A549 (cell line): ENCODE data around the gene TNNI3. TPM values are rescaled to one million over a fixed set of nuclear protein-coding genes. Genes with fewer than 3 reads are reported as not detected.

ENCODE experiments used
- ATAC-seq, 2 experiments: fragments of 200-7000 bp in 1 of 2; fragments of >200 bp in 1 of 2; cut with Nextera tagmentation in 1 of 2; cut with Tn5 transposase in 1 of 2; 3 replicates each; pipeline versions ENCODE4 v1.8.0 to v1.9.1; 2018 to 2020; ENCODE audit warnings: mild to moderate bottlenecking in 1 of 2, moderate library complexity in 1 of 2
- CTCF ChIA-PET: fragments of 300-600 bp; sonication (Branson Sonifier 250); formaldehyde crosslinking; extraction: SDS; loops from one replicate; lab custom pipeline; 2021; ENCODE audit warnings: antibody characterized with exemption, inconsistent platforms; lab: Yijun Ruan, JAX
- POLR2A ChIA-PET: fragments of 350-600 bp; formaldehyde crosslinking; extraction: SDS; loops from one replicate; lab custom pipeline; 2021; ENCODE audit warnings: antibody characterized with exemption, inconsistent platforms; lab: Yijun Ruan, JAX
- DNase-seq, 2 experiments: peaks; one replicate each; pipeline versions ENCODE4 v3.0.0 to v3.0.0-alpha.2; 2011 to 2016; ENCODE audit warnings: low read depth in 1 of 2, low spot score in 1 of 2
- FAIRE-seq: peaks from 2 replicates; lab custom pipeline; 2011; peaks lifted over from hg19 to GRCh38; lab: Jason Lieb, UNC
- H3K27ac ChIP-seq, 2 experiments: fragments of >200 bp; sonication (Bioruptor Twin); formaldehyde crosslinking; 3 replicates each; pipeline ENCODE4 v1.5.1; 2016 to 2017
- H3K4me1 ChIP-seq: fragments of >200 bp; sonication (Bioruptor Twin); formaldehyde crosslinking; 3 replicates; pipeline ENCODE4 v1.6.1; 2016
- H3K4me2 ChIP-seq: fragments of >200 bp; sonication (Bioruptor Twin); formaldehyde crosslinking; 3 replicates; pipeline ENCODE4 v1.6.1; 2016
- H3K4me3 ChIP-seq: fragments of >200 bp; sonication (Bioruptor Twin); formaldehyde crosslinking; 3 replicates; pipeline ENCODE4 v1.5.1; 2016
- H3K9me3 ChIP-seq: fragments of >200 bp; sonication (Bioruptor Twin); formaldehyde crosslinking; 3 replicates; pipeline ENCODE4 v1.6.1; 2016
- ATOH8 ChIP-seq: fragments of 250-450 bp; sonication (Bioruptor Pico); IDR thresholded peaks from 2 replicates; pipeline ENCODE4 v1.5.0; 2020; ENCODE audit warnings: low read depth, mild to moderate bottlenecking, moderate library complexity
- BCL3 ChIP-seq: fragments of >200 bp; sonication (Bioruptor Twin); formaldehyde crosslinking; IDR thresholded peaks from 3 replicates; pipeline ENCODE4 v1.6.1; 2016
- BHLHE40 ChIP-seq: IDR thresholded peaks from 2 replicates; pipeline ENCODE4 v1.6.1; 2012; ENCODE audit warnings: low read depth, low read length, inconsistent platforms
- HDAC2 ChIP-seq: fragments of 200-600 bp; sonication (generic); IDR thresholded peaks from 2 replicates; pipeline ENCODE4 v1.6.1; 2016
- JUN ChIP-seq, 2 experiments: fragments of >200 bp; sonication (Bioruptor Twin); formaldehyde crosslinking; IDR thresholded peaks; 2 replicates in 1 of 2; 3 replicates in 1 of 2; pipeline ENCODE4 v1.6.1; 2016 to 2017
- JUNB ChIP-seq: fragments of >200 bp; sonication (Bioruptor Twin); formaldehyde crosslinking; IDR thresholded peaks from 2 replicates; pipeline ENCODE4 v1.6.1; 2016
- MAFK ChIP-seq: fragments of 450-650 bp; IDR thresholded peaks from 2 replicates; pipeline ENCODE4 v1.6.1; 2014; ENCODE audit not compliant: partially characterized antibody
- MAX ChIP-seq: IDR thresholded peaks from 2 replicates; pipeline ENCODE4 v1.6.1; 2012
- MYC ChIP-seq: IDR thresholded peaks from 2 replicates; pipeline ENCODE4 v1.6.1; 2012; ENCODE audit warnings: mild to moderate bottlenecking, inconsistent platforms, low read length, improper control_type of control experiment, borderline replicate concordance
- PHF8 ChIP-seq: fragments of 200-600 bp; sonication (generic); IDR thresholded peaks from 2 replicates; pipeline ENCODE4 v1.6.1; 2016; ENCODE audit warnings: low read depth, mild to moderate bottlenecking, antibody characterized with exemption, moderate library complexity, borderline replicate concordance
- POLR2A ChIP-seq: IDR thresholded peaks from 2 replicates; pipeline ENCODE4 v1.6.1; 2012; ENCODE audit warnings: mild to moderate bottlenecking, low read length
- RARB ChIP-seq: fragments of 250-450 bp; sonication (Bioruptor Pico); IDR thresholded peaks from 2 replicates; pipeline ENCODE4 v1.8.0; 2021; ENCODE audit warnings: mild to moderate bottlenecking, moderate library complexity
- REST ChIP-seq: fragments of 200-600 bp; sonication (generic); IDR thresholded peaks from 2 replicates; pipeline ENCODE4 v1.6.1; 2016; ENCODE audit warnings: antibody characterized with exemption, mild to moderate bottlenecking, moderate library complexity
- TFCP2L1 ChIP-seq: fragments of 250-450 bp; sonication (Bioruptor Pico); IDR thresholded peaks from 2 replicates; pipeline ENCODE4 v1.5.0; 2021; ENCODE audit warnings: mild to moderate bottlenecking
- USF2 ChIP-seq: fragments of 450-650 bp; IDR thresholded peaks from 2 replicates; pipeline ENCODE4 v1.6.1; 2014; ENCODE audit warnings: antibody characterized with exemption
- WGBS: methylation state at CpG from one replicate; pipeline ENCODE4 v1.1.6; 2017; ENCODE audit errors: missing lambda C conversion rate; 5-methylcytosine and 5-hydroxymethylcytosine counted together
- polyA plus RNA-seq, 4 experiments: library from polyadenylated mRNA; depleted of rRNA in 3 of 4; stranded (reverse); fragments of >200 nt; fragmentation: RNase III in 1 of 4; extraction: RNeasy Plus Mini Kit Qiagen cat#74134 plus additional on column Dnase treatment in 1 of 4; gene quantifications; 2 replicates in 3 of 4; 3 replicates in 1 of 4; pipeline ENCODE4 v1.2.3, GENCODE V29; 2011 to 2017

Gene TNNI3
- polyA plus RNA-seq, 2 of the 4 experiments (the other 2 are of a cell fraction) = 6.5 to 7.8 TPM

GRCh38 chr19:55118401-55118991, 39.0 kb downstream of the TNNI3 start:
- CTCF ChIA-PET = interaction anchor here (0.7 to 6.7 kb wide), 6 partner anchors 12 to 386 kb away, joined by 3 to 35 read pairs (median 4); no protein-coding TSS in a partner anchor
- TF ChIP-seq MAX (peak; percentile 11; the same call in 1 of the 2 replicates), HDAC2 (no peak)
- ATAC-seq = no peak
- FAIRE-seq = no peak
- H3K4me3 ChIP-seq = peak overlapping the region; percentile 64
- H3K9me3 ChIP-seq = no peaks in the 10 kb centered on the region
- peak overlapping the region; percentile 90 for H3K4me2 ChIP-seq
- peak overlapping the region; percentile 76 to 94 for H3K27ac ChIP-seq
- DNase-seq = peak in 1 of 2 experiments; percentile 54
- H3K4me1 ChIP-seq = peaks cover 30% of the 10 kb centered on the region
- WGBS = 74% methylated on average over 22 of the region's 22 CpGs
- POLR2A ChIA-PET = interaction anchor here (0.6 to 2.4 kb wide), 11 partner anchors 23 to 651 kb away, joined by 3 to 12 read pairs (median 5); partner anchors contain the start of genes DNAAF3, KMT5C, PPP6R1 and UBE2S

- no peaks in the 10 kb centered on the region for H3K9me3 ChIP-seq
- POLR2A ChIA-PET = interaction anchor here (0.6 to 2.4 kb wide), 14 partner anchors 23 to 537 kb away, joined by 3 to 12 read pairs (median 4); partner anchors contain the start of genes DNAAF3, KMT5C, PPP6R1 and UBE2S
- TF ChIP-seq PHF8 (peak; percentile 65), USF2 (no peak), TFCP2L1 (CRISPR knock-in tag) (no peak), BCL3 (peak; percentile 29; the same call in 1 of the 3 replicates), MAFK (no peak), ATOH8 (CRISPR knock-in tag) (no peak), REST (0 out of 2 replicates have a peak, but pooled peaks have one; percentile 44), POLR2A (peak; percentile 74), JUN (IDR thresholded peaks at IDR 0.05) (peak in 1 of 2 experiments; percentile 36; a peak in 3 of 5 replicates), RARB (CRISPR knock-in tag) (no peak), MAX (peak; percentile 56), BHLHE40 (no peak), MYC (0 out of 2 replicates have a peak, but pooled peaks have one; percentile 42), HDAC2 (no peak), JUNB (no peak)
- TF ChIP-seq, all 56 proteins: peak for 7
- WGBS = 6% methylated on average over 32 of the region's 44 CpGs
- Histone ChIP-seq H3K4me1 (peaks cover 30% of the 10 kb centered on the region), H3K4me3 (peak overlapping the region; percentile 64), H3K4me2 (peak overlapping the region; percentile 90), H3K27ac (peak overlapping the region; percentile 85 to 94)
- ATAC-seq = peak; percentile 90 to 95
- DNase-seq = peak; percentile 99 to 100
- CTCF ChIA-PET = interaction anchor here (0.6 to 6.7 kb wide), 11 partner anchors 11 to 386 kb away, joined by 3 to 35 read pairs (median 4); no protein-coding TSS in a partner anchor
- FAIRE-seq = peak; percentile 56
These were observed 39.7 kb downstream of the TNNI3 start for GRCh38 chr19:55117663-55118391.
